SU-DHL-6 (cell line): ENCODE results near the gene NOD1.

ENCODE experiments used
- H2AFZ ChIP-seq: fragments of 200-600 bp; sonication (generic); 2 replicates; pipeline ENCODE4 v1.6.1; 2014; ENCODE audit warnings: low read depth, mild to moderate bottlenecking, moderate library complexity, mixed read lengths, antibody characterized with exemption, low read length; ENCODE audit not compliant: severe bottlenecking
- H3F3A ChIP-seq: fragments of 200-600 bp; shearing (Covaris generic); 2 replicates; pipeline ENCODE4 v1.6.0; 2016; ENCODE audit warnings: antibody characterized with exemption, mild to moderate bottlenecking; ENCODE audit not compliant: insufficient read depth
- H3K27ac ChIP-seq: fragments of 200-600 bp; sonication (generic); 2 replicates; pipeline ENCODE4 v1.5.1; 2016; ENCODE audit warnings: low read depth, mild to moderate bottlenecking, low read length, moderate library complexity, mixed read lengths
- H3K27me3 ChIP-seq: fragments of 200-600 bp; sonication (generic), shearing (Covaris generic); 2 replicates; pipeline ENCODE4 v1.6.0; 2014; ENCODE audit warnings: mild to moderate bottlenecking, low read length
- H3K36me3 ChIP-seq: fragments of 200-600 bp; sonication (generic); 2 replicates; pipeline ENCODE4 v1.6.1; 2014; ENCODE audit warnings: mild to moderate bottlenecking, low read length, mixed read lengths
- H3K4me2 ChIP-seq: fragments of 300-600, 200-600 bp; shearing (Covaris generic), sonication (generic); 2 replicates; pipeline ENCODE4 v1.6.0; 2014; ENCODE audit warnings: low read length, low read depth, mild to moderate bottlenecking; ENCODE audit not compliant: poor library complexity, severe bottlenecking
- H3K4me3 ChIP-seq: fragments of 200-600 bp; sonication (generic); 2 replicates; pipeline ENCODE4 v1.5.1; 2014; ENCODE audit warnings: antibody characterized with exemption, low read length, mild to moderate bottlenecking, mixed read lengths; ENCODE audit not compliant: insufficient read depth, poor library complexity, severe bottlenecking
- H3K79me2 ChIP-seq: fragments of 200-600 bp; sonication (generic); 2 replicates; pipeline ENCODE4 v1.6.1; 2014; ENCODE audit warnings: mild to moderate bottlenecking, low read length, moderate library complexity; ENCODE audit not compliant: insufficient read depth
- H3K9ac ChIP-seq: fragments of 200-600 bp; sonication (generic); 2 replicates; pipeline ENCODE4 v1.7.0; 2014; ENCODE audit warnings: mild to moderate bottlenecking, low read length
- H3K9me2 ChIP-seq: fragments of 200-600 bp; sonication (generic); replicated peaks from 2 replicates; pipeline ENCODE4 v1.6.1; 2014; ENCODE audit warnings: low read length; ENCODE audit not compliant: insufficient read depth
- H3K9me3 ChIP-seq: fragments of 200-600 bp; sonication (generic); 2 replicates; pipeline ENCODE4 v1.6.1; 2014; ENCODE audit warnings: low read length, mixed read lengths; ENCODE audit not compliant: insufficient read depth
- H4K20me1 ChIP-seq: fragments of 200-600 bp; sonication (generic); 2 replicates; pipeline ENCODE4 v1.6.1; 2014; ENCODE audit warnings: low read depth, mild to moderate bottlenecking, antibody characterized with exemption, low read length, moderate library complexity, mixed read lengths
- EZH2phosphoT487 ChIP-seq: fragments of 200-600 bp; sonication (generic), shearing (Covaris generic); conservative IDR thresholded peaks from 2 replicates; pipeline ENCODE4 v1.6.1; 2018; ENCODE audit warnings: mild to moderate bottlenecking, antibody characterized with exemption, low read length, moderate library complexity, mixed read lengths
- TF ChIP-seq, protein P1 (sequence below): fragments of 200-600 bp; sonication (generic); IDR thresholded peaks from one replicate; pipeline ENCODE4 v1.5.1; 2017; ENCODE audit warnings: antibody characterized with exemption, mild to moderate bottlenecking, low read length, moderate library complexity; ENCODE audit not compliant: insufficient read depth, poor library complexity, severe bottlenecking

The NOD1 gene

DNA sequence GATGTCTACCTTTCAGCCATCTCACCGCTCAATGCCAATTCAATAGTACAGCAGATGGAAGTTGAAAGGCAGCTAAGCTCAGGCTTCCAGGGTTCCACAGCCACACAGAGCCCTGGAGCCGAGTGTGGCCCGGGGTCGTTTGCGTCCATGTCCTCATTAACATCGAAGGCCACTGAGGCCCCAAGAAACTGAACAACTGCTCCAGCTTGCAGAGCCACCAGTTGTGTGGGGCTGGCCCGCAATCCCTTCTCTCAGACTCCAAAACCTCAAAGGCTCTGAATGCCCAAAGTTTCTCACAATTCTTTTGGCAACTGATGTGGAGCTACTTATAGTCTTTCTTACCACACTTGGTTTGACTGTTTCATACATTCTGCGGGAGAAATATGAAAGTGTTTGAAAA lies 31.1 kb downstream of the NOD1 start:
- no peak overlapping the region for H3K4me3 ChIP-seq
- no peaks in the 10 kb centered on the region for H3K79me2 ChIP-seq
- no peak overlapping the region for H3K27ac ChIP-seq
- no peaks in the 10 kb centered on the region for H3F3A ChIP-seq
- no peaks in the 10 kb centered on the region for H4K20me1 ChIP-seq
- H3K9me3 ChIP-seq = no peaks in the 10 kb centered on the region
- no peak overlapping the region for H3K4me2 ChIP-seq
- H3K9me2 ChIP-seq = no peaks in the 10 kb centered on the region
- TF ChIP-seq, protein P1, sequence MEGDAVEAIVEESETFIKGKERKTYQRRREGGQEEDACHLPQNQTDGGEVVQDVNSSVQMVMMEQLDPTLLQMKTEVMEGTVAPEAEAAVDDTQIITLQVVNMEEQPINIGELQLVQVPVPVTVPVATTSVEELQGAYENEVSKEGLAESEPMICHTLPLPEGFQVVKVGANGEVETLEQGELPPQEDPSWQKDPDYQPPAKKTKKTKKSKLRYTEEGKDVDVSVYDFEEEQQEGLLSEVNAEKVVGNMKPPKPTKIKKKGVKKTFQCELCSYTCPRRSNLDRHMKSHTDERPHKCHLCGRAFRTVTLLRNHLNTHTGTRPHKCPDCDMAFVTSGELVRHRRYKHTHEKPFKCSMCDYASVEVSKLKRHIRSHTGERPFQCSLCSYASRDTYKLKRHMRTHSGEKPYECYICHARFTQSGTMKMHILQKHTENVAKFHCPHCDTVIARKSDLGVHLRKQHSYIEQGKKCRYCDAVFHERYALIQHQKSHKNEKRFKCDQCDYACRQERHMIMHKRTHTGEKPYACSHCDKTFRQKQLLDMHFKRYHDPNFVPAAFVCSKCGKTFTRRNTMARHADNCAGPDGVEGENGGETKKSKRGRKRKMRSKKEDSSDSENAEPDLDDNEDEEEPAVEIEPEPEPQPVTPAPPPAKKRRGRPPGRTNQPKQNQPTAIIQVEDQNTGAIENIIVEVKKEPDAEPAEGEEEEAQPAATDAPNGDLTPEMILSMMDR = no peak
- no peak for TF ChIP-seq EZH2phosphoT487
- no peak overlapping the region for H3K9ac ChIP-seq
- no peaks in the 10 kb centered on the region for H3K36me3 ChIP-seq
- no peaks in the 10 kb centered on the region for H3K27me3 ChIP-seq
- H2AFZ ChIP-seq = no peak overlapping the region

DNA sequence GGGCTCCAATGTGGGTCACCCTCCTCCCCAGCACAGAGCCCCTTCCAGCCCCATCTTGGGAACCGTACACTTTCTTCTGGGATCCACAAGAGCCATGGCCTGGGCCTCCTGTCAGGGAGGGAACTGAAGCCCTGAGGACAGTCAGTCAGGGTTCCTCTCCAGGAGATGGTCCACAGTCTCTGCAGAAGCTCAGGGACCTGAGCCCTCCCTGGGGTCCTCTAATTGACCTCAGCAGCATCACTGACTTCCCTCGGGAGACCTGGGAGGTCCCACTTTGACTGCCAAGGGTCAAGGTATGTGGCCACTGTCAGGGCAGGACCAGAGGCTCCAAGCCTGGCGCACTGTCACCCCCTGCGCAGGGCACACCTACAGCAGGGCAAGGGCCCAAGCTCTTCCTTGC lies 32.3 kb downstream of the NOD1 start:
- H3K79me2 ChIP-seq = no peaks in the 10 kb centered on the region
- H3K9ac ChIP-seq = no peak overlapping the region
- no peak overlapping the region for H3K27ac ChIP-seq
- H3K9me2 ChIP-seq = no peaks in the 10 kb centered on the region
- no peaks in the 10 kb centered on the region for H3F3A ChIP-seq
- no peaks in the 10 kb centered on the region for H3K27me3 ChIP-seq
- H3K4me3 ChIP-seq = no peak overlapping the region
- H3K9me3 ChIP-seq = no peaks in the 10 kb centered on the region
- H3K4me2 ChIP-seq = no peak overlapping the region
- TF ChIP-seq, protein P1 = no peak
- TF ChIP-seq EZH2phosphoT487 = no peak
- no peak overlapping the region for H2AFZ ChIP-seq
- H3K36me3 ChIP-seq = no peaks in the 10 kb centered on the region
- H4K20me1 ChIP-seq = no peaks in the 10 kb centered on the region

DNA sequence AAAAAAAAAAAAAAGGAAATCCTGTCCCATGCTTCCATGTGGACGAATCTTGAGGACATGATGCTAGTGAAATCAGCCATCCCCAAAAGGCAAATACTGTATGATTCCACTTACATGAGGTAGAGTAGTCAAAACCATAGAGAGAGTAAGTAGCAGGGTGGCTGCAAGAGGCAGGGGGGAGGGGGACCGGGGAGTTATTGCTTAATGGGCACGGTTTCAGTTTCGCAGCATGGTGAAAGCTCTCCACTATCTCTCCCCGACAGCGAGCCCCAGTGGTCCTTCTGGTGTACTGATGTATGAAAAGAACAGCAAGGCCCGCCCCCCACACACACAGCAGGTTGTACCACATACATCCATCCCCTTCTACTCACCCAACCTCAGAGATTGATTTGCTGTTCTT lies 32.8 kb downstream of the NOD1 start:
- TF ChIP-seq, protein P1 = peak; percentile 56
- TF ChIP-seq EZH2phosphoT487 = no peak
- no peaks in the 10 kb centered on the region for H3K79me2 ChIP-seq
- H3K9me3 ChIP-seq = no peaks in the 10 kb centered on the region
- H3K27ac ChIP-seq = no peak overlapping the region
- H3K9ac ChIP-seq = no peak overlapping the region
- no peak overlapping the region for H3K4me3 ChIP-seq
- no peaks in the 10 kb centered on the region for H3K27me3 ChIP-seq
- H3K4me2 ChIP-seq = peak overlapping the region; percentile 36
- H4K20me1 ChIP-seq = no peaks in the 10 kb centered on the region
- no peaks in the 10 kb centered on the region for H3K36me3 ChIP-seq
- H3K9me2 ChIP-seq = no peaks in the 10 kb centered on the region
- H2AFZ ChIP-seq = no peak overlapping the region
- no peaks in the 10 kb centered on the region for H3F3A ChIP-seq
